Hematopoietic multipotent progenitor cell (in vitro differentiated cells): ENCODE results near the gene ZNF211. TPM values are rescaled to one million over a fixed set of nuclear protein-coding genes. Genes with fewer than 3 reads are reported as not detected.

Experiments
- DNase-seq, 3 donors: peaks; one replicate each; pipeline ENCODE4 v3.0.0-alpha.2; 2011 to 2015; ENCODE audit warnings: low read depth in 2 of 3, low spot score in 2 of 3
- total RNA-seq: library from RNA; depleted of rRNA; stranded (reverse); fragments of >200 nt; gene quantifications from one replicate; pipeline ENCODE4 v1.2.3, GENCODE V29; 2012

The ZNF211 gene
- total RNA-seq, 1 donor: 14.5 TPM

GRCh38 chr19:57653689-57654088, 20.7 kb downstream of the ZNF211 start:
- DNase-seq: no peak

GRCh38 chr19:57655443-57655842, 22.5 kb downstream of the ZNF211 start:
- no peak for DNase-seq

- no peak for DNase-seq
Measured at GRCh38 chr19:57656346-57656745, 23.4 kb downstream of the ZNF211 start.

- DNase-seq: peak in 2 of 3 donors; percentile 17 to 31
Measured at GRCh38 chr19:57664269-57665127, 31.5 kb downstream of the ZNF211 start.

- no peak for DNase-seq
Measured at GRCh38 chr19:57665261-57665806, 32.4 kb downstream of the ZNF211 start.

GRCh38 chr19:57667228-57667627, 34.3 kb downstream of the ZNF211 start:
- DNase-seq: no peak

- DNase-seq: no peak
Measured at GRCh38 chr19:57668635-57669034, 35.7 kb downstream of the ZNF211 start, which contains the start of gene ZSCAN4. Gene ZSCAN4, plus strand, starts transcription at chr19:57668935. Its CDS starts 7,211 bp downstream, at chr19:57676146.

- DNase-seq: no peak
Measured at GRCh38 chr19:57671124-57671895, 38.3 kb downstream of the ZNF211 start.

- no peak for DNase-seq
Measured at GRCh38 chr19:57672466-57672865, 39.5 kb downstream of the ZNF211 start.

- no peak for DNase-seq
Measured at GRCh38 chr19:57675881-57676280, 42.9 kb downstream of the ZNF211 start.

- no peak for DNase-seq
Measured at GRCh38 chr19:57682226-57682766, 49.3 kb downstream of the ZNF211 start.

GRCh38 chr19:57686727-57687126, 53.8 kb downstream of the ZNF211 start:
- no peak for DNase-seq

- DNase-seq: no peak
Measured at GRCh38 chr19:57687363-57688010, 54.5 kb downstream of the ZNF211 start.

GRCh38 chr19:57688011-57688763, 55.2 kb downstream of the ZNF211 start:
- DNase-seq: no peak

- no peak for DNase-seq
Measured at GRCh38 chr19:57689750-57690149, 56.8 kb downstream of the ZNF211 start.

Other genes with a start within 250 kb of the ZNF211 start
- gene ZNF548, start 243.3 kb upstream of the ZNF211 start, total RNA-seq: 40.7 TPM
- 17.2 TPM for gene ZNF17, start 222.0 kb upstream of the ZNF211 start, total RNA-seq
- 10.8 TPM for gene ZNF749, start 197.8 kb upstream of the ZNF211 start, total RNA-seq
- gene VN1R1, start 176.0 kb upstream of the ZNF211 start, total RNA-seq: 1.3 TPM
- gene ZNF772, start 155.6 kb upstream of the ZNF211 start, total RNA-seq: 29.9 TPM
- gene ZNF419, start 145.4 kb upstream of the ZNF211 start, total RNA-seq: 18.6 TPM
- gene ZNF773, start 133.2 kb upstream of the ZNF211 start, total RNA-seq: 21.5 TPM
- gene ZNF549, start 105.8 kb upstream of the ZNF211 start, total RNA-seq: 5.4 TPM
- 14.3 TPM for gene ZNF550, start 73.3 kb upstream of the ZNF211 start, total RNA-seq
- 4.6 TPM for gene ZNF416, start 54.3 kb upstream of the ZNF211 start, total RNA-seq
- gene ZIK1, start 49.0 kb upstream of the ZNF211 start, total RNA-seq: 24.2 TPM
- 5.1 TPM for gene ZNF530, start 33.3 kb upstream of the ZNF211 start, total RNA-seq
- 48.2 TPM for gene ZNF134, start 18.9 kb upstream of the ZNF211 start, total RNA-seq
- gene ZSCAN4, start 35.8 kb downstream of the ZNF211 start, total RNA-seq: not detected
- 22.6 TPM for gene ZNF551, start 48.8 kb downstream of the ZNF211 start, total RNA-seq
- 15.1 TPM for gene ZNF154, start 76.0 kb downstream of the ZNF211 start, total RNA-seq
- gene ZNF671, start 94.5 kb downstream of the ZNF211 start, total RNA-seq: 19.7 TPM
- gene ZNF776, start 113.6 kb downstream of the ZNF211 start, total RNA-seq: 33.7 TPM
- 32.6 TPM for gene ZNF586, start 136.5 kb downstream of the ZNF211 start, total RNA-seq
- 8.9 TPM for gene ZNF552, start 181.7 kb downstream of the ZNF211 start, total RNA-seq
- 10.0 TPM for gene ZNF587B, start 197.1 kb downstream of the ZNF211 start, total RNA-seq
- gene ZNF587, start 216.7 kb downstream of the ZNF211 start, total RNA-seq: 23.4 TPM